A673 (cell line): ENCODE results near the gene GPHN. TPM values are rescaled to one million over a fixed set of nuclear protein-coding genes. Genes with fewer than 3 reads are reported as not detected.

Experiments used
- BruUV-seq: library from RNA; stranded (reverse); fragments of 400-500 nt; replicated peaks from 2 replicates; lab custom pipeline; 2021; lab: Mats Ljungman, UMichigan
- CTCF ChIA-PET: fragments of 300-600 bp; sonication (Branson Sonifier 250); formaldehyde crosslinking; loops from one replicate; lab custom pipeline; 2022; ENCODE audit warnings: antibody characterized with exemption; lab: Charles Lee
- POLR2A ChIA-PET: fragments of 300-600 bp; sonication (Branson Sonifier 250); formaldehyde crosslinking; loops from one replicate; lab custom pipeline; 2022; ENCODE audit warnings: antibody characterized with exemption; ENCODE audit not compliant: low non-redundant PET; lab: Charles Lee
- DNase-seq: peaks from one replicate; pipeline ENCODE4 v3.0.0-alpha.2; 2015; ENCODE audit warnings: low spot score
- H3K27ac ChIP-seq: fragments of 200-600 bp; sonication (generic); 2 replicates; pipeline ENCODE4 v1.5.1; 2016; ENCODE audit warnings: mixed run types, low read depth, mild to moderate bottlenecking, mixed read lengths, antibody characterized with exemption, low read length; ENCODE audit not compliant: poor library complexity, severe bottlenecking
- H3K27me3 ChIP-seq: fragments of 200-600 bp; sonication (generic); replicated peaks from 2 replicates; pipeline ENCODE4 v1.6.1; 2017; ENCODE audit warnings: mixed run types, low read depth, mild to moderate bottlenecking, mixed read lengths, antibody characterized with exemption, low read length; ENCODE audit not compliant: insufficient read depth, poor library complexity
- H3K36me3 ChIP-seq: fragments of 200-600 bp; sonication (generic); 2 replicates; pipeline ENCODE4 v1.6.1; 2016; ENCODE audit warnings: mixed run types, mild to moderate bottlenecking, mixed read lengths, antibody characterized with exemption, low read length; ENCODE audit not compliant: insufficient read depth, poor library complexity, severe bottlenecking
- H3K4me1 ChIP-seq: fragments of 200-600 bp; sonication (generic); 2 replicates; pipeline ENCODE4 v1.6.1; 2017; ENCODE audit warnings: mixed run types, mild to moderate bottlenecking, mixed read lengths, antibody characterized with exemption, low read length; ENCODE audit not compliant: insufficient read depth, poor library complexity, severe bottlenecking
- H3K4me3 ChIP-seq: fragments of 200-600 bp; sonication (generic); 2 replicates; pipeline ENCODE4 v1.5.1; 2016; ENCODE audit warnings: low read depth, mixed run types, mild to moderate bottlenecking, mixed read lengths, low read length; ENCODE audit not compliant: poor library complexity, severe bottlenecking
- H3K9me3 ChIP-seq: fragments of 200-600 bp; sonication (generic); 2 replicates; pipeline ENCODE4 v1.6.1; 2016; ENCODE audit warnings: mixed run types, low read depth, mild to moderate bottlenecking, mixed read lengths, antibody characterized with exemption, low read length; ENCODE audit not compliant: poor library complexity, severe bottlenecking
- CTCF ChIP-seq: fragments of 300-800, 200-600 bp; sonication (generic); conservative IDR thresholded peaks from 2 replicates; pipeline ENCODE4 v1.5.1; 2017; ENCODE audit warnings: low read depth, mild to moderate bottlenecking, antibody characterized with exemption, low read length, moderate library complexity, mixed read lengths
- EZH2 ChIP-seq: fragments of 200-600 bp; sonication (generic); IDR thresholded peaks from 2 replicates; pipeline ENCODE4 v1.6.1; 2017; ENCODE audit warnings: borderline replicate concordance, low read depth, mild to moderate bottlenecking, mixed read lengths, antibody characterized with exemption, low read length; ENCODE audit not compliant: poor library complexity, severe bottlenecking
- intact Hi-C: fragments of 100-400 bp; cut with micrococcal nuclease; formaldehyde crosslinking; loops from one replicate; pipeline ENCODE4 v1.10.0; 2022; ENCODE audit not compliant: unreplicated experiment
- total RNA-seq: library from RNA; stranded (reverse); gene quantifications from 2 replicates; pipeline ENCODE4 v1.2.3, GENCODE V29; 2021

GPHN gene
- total RNA-seq, 1 experiment from 2014 or later, result 30.3 TPM

GRCh38 chr14:66596241-66596985 is 88.5 kb downstream of the GPHN start:
- BruUV-seq, result no TSS peak
- H3K4me1 ChIP-seq, result no peaks in the 10 kb centered on the region
- ChIA-PET POLR2A (interaction anchor here (0.6 kb wide), 1 partner anchor 457 kb away, joined by 3 read pairs; no protein-coding TSS in a partner anchor), CTCF (no interaction called here)
- no peak for DNase-seq
- H3K27me3 ChIP-seq, result no peaks in the 10 kb centered on the region
- H3K36me3 ChIP-seq, result no peaks in the 10 kb centered on the region
- no peak for TF ChIP-seq EZH2
- no peak for TF ChIP-seq CTCF
- H3K9me3 ChIP-seq, result peaks cover 8% of the 10 kb centered on the region
- H3K27ac ChIP-seq, result no peak overlapping the region
- H3K4me3 ChIP-seq, result no peak overlapping the region
- intact Hi-C loops, result no loop called here

- POLR2A ChIA-PET, result no interaction called here
- CTCF ChIA-PET, result no interaction called here
Measured at GRCh38 chr14:66600416-66600815, 92.5 kb downstream of the GPHN start.

GRCh38 chr14:66601932-66602578 is 94.1 kb downstream of the GPHN start:
- TF ChIP-seq CTCF, result no peak
- Histone ChIP-seq H3K9me3 (no peaks in the 10 kb centered on the region), H3K36me3 (no peaks in the 10 kb centered on the region), H3K4me3 (no peak overlapping the region), H3K27ac (no peak overlapping the region), H3K4me1 (no peaks in the 10 kb centered on the region), H3K27me3 (no peaks in the 10 kb centered on the region)
- POLR2A ChIA-PET, result no interaction called here
- BruUV-seq, result no TSS peak
- intact Hi-C loops, result no loop called here
- CTCF ChIA-PET, result no interaction called here
- no peak for DNase-seq

More at GRCh38 chr14:66600416-66600815, 92.5 kb downstream of the GPHN start:
- no peak for TF ChIP-seq CTCF
- TF ChIP-seq EZH2, result no peak
- no peak overlapping the region for H3K4me3 ChIP-seq
- intact Hi-C loops, result no loop called here
- H3K4me1 ChIP-seq, result no peaks in the 10 kb centered on the region
- H3K27ac ChIP-seq, result no peak overlapping the region
- no peaks in the 10 kb centered on the region for H3K27me3 ChIP-seq
- DNase-seq, result no peak
- H3K9me3 ChIP-seq, result no peaks in the 10 kb centered on the region
- no TSS peak for BruUV-seq
- no peaks in the 10 kb centered on the region for H3K36me3 ChIP-seq
